ENCODE results near the gene KRT84.

DNA sequence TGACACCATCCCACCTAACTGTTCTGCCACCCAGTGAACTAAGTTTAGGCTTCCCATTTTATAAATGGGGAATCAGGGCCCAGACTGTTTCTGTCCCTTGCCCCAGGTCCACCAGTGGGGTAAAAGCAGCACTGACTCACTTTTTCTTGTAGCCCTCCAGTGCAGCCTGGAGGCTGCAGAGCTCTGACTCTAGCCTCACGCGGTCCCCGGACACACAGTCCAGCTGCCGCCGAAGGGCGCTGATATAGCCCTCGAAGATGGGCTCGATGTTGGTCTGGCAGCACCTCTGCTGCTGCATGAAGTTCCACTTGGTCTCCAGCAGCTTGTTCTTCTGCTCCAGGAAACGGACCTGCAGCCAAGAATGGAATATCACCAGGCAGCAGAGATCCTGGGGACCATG lies 18.1 kb upstream of the KRT84 start:
- no peak for TF ChIP-seq SUZ12 (IDR thresholded peaks at IDR 0.05; ENCODE audit: extremely low read depth, insufficient read depth, insufficient read length)
- TF ChIP-seq YY1 (IDR thresholded peaks at IDR 0.05; ENCODE audit: insufficient read depth, insufficient read length) = no peak
